CD4-positive, alpha-beta T cell treated with Interleukin-2 at 100 ng/mL for 4 hours (primary cell): ENCODE data around the gene PPP2R2D.
A peak's percentile ranks its signal among the peaks of the same experiment; 100 is the strongest.

Experiments
- DNase-seq: peaks from one replicate; pipeline ENCODE4 v3.0.0-alpha.2; 2020; ENCODE audit warnings: low spot score

Gene PPP2R2D

GRCh38 chr10:131900350-131901152 is at the start of gene PPP2R2D:
Gene PPP2R2D (plus strand): TSS chr10:131901008. CDS start chr10:131901149, 141 bp downstream.
- DNase-seq, result peak; percentile 94

GRCh38 chr10:131851346-131851745 is 49.5 kb upstream of the PPP2R2D start:
- no peak for DNase-seq

GRCh38 chr10:131852176-131852822 is 48.5 kb upstream of the PPP2R2D start:
- DNase-seq, result no peak

GRCh38 chr10:131852823-131853609 is 47.8 kb upstream of the PPP2R2D start:
- DNase-seq, result no peak

- DNase-seq, result no peak
Measured at GRCh38 chr10:131853610-131853964, 47.2 kb upstream of the PPP2R2D start.

GRCh38 chr10:131854579-131855335 is 46.1 kb upstream of the PPP2R2D start:
- no peak for DNase-seq

GRCh38 chr10:131855461-131856401 is 45.1 kb upstream of the PPP2R2D start:
- DNase-seq, result no peak

GRCh38 chr10:131856441-131857094 is 44.2 kb upstream of the PPP2R2D start:
- no peak for DNase-seq

GRCh38 chr10:131857156-131858117 is 43.4 kb upstream of the PPP2R2D start:
- DNase-seq, result no peak

- no peak for DNase-seq
Measured at GRCh38 chr10:131858118-131858515, 42.7 kb upstream of the PPP2R2D start.

GRCh38 chr10:131858583-131859340 is 42.0 kb upstream of the PPP2R2D start:
- no peak for DNase-seq

- no peak for DNase-seq
Measured at GRCh38 chr10:131859341-131860020, 41.3 kb upstream of the PPP2R2D start.

- no peak for DNase-seq
Measured at GRCh38 chr10:131860311-131860710, 40.5 kb upstream of the PPP2R2D start.

- no peak for DNase-seq
Measured at GRCh38 chr10:131860806-131861440, 39.9 kb upstream of the PPP2R2D start.

GRCh38 chr10:131862548-131862947 is 38.3 kb upstream of the PPP2R2D start:
- no peak for DNase-seq

- no peak for DNase-seq
Measured at GRCh38 chr10:131865223-131865917, 35.4 kb upstream of the PPP2R2D start.

- DNase-seq, result no peak
Measured at GRCh38 chr10:131866673-131867072, 34.1 kb upstream of the PPP2R2D start.
